Inferior parietal cortex (tissue), 1 donor: Measurements from ENCODE around the gene FIBCD1.

ENCODE experiments used
- DNase-seq: peaks from one replicate; pipeline ENCODE4 v3.0.0-alpha.2; 2016; ENCODE audit errors: extremely low spot score

The FIBCD1 gene, protein sequence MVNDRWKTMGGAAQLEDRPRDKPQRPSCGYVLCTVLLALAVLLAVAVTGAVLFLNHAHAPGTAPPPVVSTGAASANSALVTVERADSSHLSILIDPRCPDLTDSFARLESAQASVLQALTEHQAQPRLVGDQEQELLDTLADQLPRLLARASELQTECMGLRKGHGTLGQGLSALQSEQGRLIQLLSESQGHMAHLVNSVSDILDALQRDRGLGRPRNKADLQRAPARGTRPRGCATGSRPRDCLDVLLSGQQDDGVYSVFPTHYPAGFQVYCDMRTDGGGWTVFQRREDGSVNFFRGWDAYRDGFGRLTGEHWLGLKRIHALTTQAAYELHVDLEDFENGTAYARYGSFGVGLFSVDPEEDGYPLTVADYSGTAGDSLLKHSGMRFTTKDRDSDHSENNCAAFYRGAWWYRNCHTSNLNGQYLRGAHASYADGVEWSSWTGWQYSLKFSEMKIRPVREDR

DNA sequence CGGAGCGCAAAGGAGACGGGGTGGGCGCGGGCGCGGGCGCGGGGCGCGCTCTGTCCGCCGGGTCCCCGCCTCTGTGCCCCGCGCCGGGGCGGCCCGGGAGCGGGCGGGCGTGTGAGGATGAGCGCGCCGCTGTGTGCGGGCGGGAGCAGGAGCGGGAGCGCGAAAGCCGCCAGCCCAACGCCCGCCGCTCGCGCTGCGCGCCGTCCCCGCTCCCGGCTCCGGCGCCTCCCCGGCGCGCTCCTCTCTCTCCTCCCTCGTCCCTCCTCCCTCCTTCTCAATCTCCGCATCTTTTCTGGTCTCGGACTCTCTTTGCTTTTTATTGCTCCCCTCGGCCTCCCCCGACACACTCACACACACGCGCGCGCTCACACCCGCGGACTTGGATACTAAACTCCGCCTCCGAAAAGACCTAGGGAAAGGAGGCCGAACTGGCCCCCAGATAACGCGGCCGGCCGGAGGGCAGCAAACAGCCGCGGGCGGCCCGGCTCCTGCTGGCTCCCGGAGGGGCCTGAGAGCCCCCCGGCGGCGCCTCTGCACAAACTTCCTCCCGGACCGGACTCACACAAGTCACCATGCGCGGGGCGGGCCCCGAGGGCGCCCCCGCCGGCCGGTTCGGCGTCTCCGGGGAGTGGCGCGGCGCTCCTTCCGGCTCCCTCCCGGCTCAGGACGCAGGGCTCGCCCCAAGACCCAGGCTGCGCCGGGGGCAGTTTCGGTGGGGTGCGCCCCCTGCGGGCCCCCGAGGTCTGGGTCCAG lies at the start of gene FIBCD1:
Gene FIBCD1, minus strand, starts transcription at position 596 of the 753 bp plus-strand sequence. CDS start 640 bp downstream, outside the sequence.
- DNase-seq = no peak

GRCh38 chr9:130988400-130988747 lies 49.3 kb upstream of the FIBCD1 start:
- no peak for DNase-seq

DNA sequence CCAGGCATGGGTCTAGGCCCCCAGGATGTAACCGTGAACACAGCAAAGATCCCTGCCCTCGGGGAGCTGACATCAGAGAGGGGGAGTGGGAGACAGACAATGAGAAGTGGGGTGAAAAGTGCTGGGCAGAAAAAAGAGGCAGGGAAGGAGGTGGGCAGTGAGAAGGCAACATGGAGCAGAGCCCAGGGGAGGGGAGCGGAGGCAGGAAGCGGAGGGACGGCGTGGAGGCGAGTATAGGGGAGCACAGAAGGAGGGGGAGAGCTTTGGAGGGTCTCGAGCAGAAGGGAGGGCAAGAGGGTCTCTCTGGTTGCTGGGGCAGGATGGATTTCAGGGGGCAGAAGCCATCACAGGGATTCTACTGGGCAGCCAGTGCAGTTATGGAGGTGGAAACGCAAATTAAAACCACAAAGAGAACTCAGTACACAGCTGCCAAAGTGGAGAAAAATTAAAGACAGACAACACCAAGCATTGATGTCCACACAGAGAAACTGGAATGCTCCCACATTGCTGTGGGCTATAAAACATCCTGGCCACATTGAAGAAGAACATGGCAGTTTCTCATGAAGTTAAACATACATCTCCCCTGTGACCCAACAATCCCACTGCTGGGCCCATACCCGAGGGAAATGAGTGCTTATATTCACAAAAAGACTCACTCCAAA lies 48.8 kb upstream of the FIBCD1 start:
- DNase-seq = no peak

DNA sequence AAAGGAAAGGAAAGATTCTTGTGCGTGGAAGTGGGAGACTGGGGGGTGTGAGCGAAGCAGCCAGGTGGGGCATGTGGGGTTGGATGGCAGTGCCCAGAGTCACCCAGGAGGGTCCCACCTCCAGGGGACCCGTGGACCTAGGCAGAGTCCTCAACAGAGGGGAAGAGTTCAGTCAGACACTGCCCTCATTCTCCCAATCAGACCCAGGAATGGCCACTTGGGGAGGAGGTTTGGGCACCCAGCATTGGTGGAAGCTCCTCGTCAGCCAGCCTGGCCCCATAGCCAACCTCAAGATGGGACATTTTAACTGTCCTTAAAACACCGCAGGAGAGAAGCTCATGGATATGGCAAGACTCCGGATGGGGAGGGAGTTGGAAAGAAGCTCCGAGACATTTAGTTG lies 48.0 kb upstream of the FIBCD1 start:
- DNase-seq = no peak

DNA sequence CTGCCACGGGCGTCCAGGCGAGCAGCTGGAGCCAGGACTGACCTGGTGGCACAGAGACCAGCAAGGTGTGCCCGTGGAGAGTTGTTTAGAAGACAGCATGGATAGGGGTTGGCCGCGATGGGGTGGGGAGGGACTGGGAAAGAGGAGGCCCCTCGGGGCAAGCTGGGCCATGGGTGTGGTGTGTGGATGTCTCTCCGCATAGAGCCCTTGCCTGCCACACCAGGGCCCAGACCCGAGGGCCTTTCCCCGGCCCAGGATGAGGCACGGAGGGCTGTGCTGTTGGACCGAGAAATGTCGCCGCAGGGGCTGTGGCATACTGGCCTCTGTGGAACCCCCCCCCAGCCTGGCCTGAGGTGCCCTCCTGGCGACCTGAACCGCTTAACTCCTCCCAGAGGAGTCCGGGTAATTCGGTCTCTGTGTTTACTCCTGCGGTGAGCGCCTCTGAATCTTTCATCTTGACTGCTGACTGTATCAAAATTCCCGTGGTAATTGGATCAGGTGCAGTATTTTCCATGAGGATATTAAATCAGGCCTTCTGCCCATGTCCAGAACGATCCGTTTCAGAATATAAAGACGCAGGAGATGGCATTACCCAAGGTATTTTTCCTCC lies 47.4 kb upstream of the FIBCD1 start:
- DNase-seq = no peak

GRCh38 chr9:130985606-130986162 lies 46.6 kb upstream of the FIBCD1 start:
- DNase-seq = no peak

DNA sequence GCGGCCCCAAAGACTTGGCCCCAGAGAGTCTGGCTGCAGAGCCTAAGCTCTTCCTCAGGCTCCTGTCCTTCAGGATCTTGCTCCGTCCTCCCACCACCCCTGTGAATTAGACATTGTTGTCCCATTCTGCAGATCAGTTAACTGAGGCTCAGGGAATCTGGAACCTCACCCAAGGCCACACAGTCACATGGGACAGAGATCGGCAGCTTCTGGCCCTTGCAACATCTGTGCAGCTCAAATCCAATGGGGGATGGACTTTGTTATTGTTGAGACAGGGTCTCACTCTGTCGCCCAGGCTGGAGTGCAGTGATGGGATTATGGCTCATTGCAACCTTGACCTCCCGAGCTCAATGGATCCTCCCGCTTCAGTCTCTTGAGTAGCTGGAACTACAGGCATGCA lies 46.0 kb upstream of the FIBCD1 start:
- no peak for DNase-seq

GRCh38 chr9:130984521-130984920 lies 45.5 kb upstream of the FIBCD1 start:
- DNase-seq = no peak

DNA sequence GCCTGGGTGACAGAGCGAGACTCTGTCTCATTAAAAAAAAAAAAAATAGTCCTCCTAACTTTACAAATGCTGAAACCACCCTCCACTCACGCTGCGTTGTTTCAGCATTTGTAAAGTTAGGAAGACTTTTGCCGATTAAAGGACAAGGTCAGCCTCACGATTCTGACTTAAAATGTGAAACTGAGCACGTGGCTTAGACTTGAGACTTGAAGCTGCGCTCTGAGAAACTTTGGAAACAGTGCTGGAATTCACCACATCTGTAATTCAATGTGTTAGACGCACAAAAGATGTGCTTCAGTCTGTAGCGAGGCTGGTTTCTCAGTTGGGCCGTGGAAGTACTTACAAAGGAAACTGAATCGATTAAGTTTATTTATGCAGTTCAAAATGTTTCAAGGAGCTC lies 44.9 kb upstream of the FIBCD1 start:
- no peak for DNase-seq

- no peak for DNase-seq
Measured at GRCh38 chr9:130983359-130983670, 44.3 kb upstream of the FIBCD1 start.

DNA sequence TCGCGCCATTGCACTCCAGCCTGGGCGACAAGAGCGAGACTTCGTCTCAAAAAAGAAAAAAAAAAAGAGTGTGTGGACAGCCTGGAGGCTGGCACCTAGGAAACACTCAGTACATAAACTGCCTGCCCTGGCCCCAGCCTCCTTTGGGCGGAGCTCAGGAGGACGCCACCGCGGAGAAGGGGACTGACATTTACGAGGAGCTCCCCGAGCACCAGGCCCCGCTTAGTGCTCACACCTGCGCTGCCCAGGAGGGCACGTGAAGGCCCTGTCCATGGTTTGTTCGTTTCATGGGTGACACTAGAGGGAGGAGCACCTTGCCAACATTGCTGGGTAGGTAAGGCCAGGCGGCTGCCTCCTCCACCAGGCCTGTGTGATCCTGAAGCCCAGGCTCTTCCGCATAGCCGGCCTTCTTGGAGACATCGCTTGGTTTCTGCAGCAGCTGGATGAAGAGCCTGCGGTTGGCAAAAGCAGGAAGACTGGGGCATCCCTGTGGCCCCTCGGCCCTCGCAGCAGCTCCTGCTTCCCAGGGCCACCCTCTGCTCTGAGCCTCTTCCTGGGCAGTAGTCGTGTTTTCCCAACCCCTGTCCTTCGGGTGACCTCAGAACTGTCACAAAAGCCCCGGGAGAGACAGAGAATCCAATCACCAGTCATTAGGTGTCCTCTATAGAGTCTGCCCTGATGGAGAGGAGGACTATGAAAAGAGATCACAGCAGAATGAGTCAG lies 43.8 kb upstream of the FIBCD1 start:
- DNase-seq = no peak

DNA sequence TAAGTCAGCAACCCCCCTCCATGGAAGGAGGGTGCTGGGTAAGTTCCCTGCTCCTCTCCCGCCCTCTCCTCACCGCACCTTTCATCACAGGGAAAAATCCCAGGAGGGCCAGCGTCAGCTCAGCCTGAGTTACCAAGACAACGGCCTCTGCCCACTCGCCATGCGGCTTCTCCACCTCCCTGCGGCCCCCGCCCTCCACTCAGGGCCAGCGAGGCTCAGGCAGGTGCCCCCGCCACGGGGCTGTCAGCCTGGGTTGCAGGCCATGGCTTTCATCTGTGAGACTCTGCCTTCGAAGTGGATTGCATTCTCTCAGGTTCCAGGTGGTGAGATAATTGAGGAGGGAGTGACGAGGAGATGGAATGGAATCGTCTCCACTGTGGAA lies 42.7 kb upstream of the FIBCD1 start:
- DNase-seq = no peak

- DNase-seq = no peak
Measured at GRCh38 chr9:130981002-130981755, 42.1 kb upstream of the FIBCD1 start.

GRCh38 chr9:130980526-130980925 lies 41.5 kb upstream of the FIBCD1 start:
- no peak for DNase-seq

- no peak for DNase-seq
Measured at GRCh38 chr9:130979591-130980385, 40.7 kb upstream of the FIBCD1 start.

DNA sequence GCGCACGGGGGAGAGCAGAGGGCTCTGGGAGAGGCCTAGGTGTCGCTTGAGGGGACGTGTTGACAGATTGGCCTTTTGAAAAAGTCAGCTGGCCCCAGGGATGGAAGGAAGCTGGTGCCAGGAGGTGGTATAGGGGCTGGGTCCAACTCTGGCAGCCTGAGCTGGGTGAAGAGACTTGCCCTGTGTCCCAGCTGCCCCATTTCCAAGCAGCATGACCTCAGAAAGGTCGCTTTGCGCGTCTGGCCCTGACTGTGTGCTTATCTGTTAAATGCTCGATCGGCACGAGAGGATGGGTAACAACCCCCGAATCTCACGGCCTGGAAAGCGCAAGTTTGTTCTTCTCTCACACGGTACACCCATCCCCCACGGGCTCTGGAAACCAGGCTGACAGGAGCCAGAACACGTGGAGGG lies 38.8 kb upstream of the FIBCD1 start:
- DNase-seq = no peak

GRCh38 chr9:130975932-130976841 lies 37.1 kb upstream of the FIBCD1 start:
- no peak for DNase-seq

DNA sequence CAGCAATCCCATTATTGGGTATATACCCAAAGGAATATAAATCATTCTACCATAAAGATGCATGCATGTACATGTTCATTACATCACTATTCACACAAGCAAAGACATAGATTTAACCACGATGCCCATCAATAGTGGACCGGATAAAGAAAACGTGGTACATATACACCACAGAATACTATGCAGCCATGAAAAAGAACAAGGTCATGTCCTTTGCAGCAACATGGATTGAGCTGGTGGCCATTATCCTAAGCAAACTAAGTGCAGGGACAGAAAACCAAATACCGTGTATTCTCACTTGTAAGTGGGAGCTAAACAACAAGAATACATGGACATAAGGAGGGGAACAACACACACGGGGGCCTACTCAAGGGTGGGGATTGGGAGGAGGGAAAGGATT lies 36.1 kb upstream of the FIBCD1 start:
- DNase-seq = no peak

DNA sequence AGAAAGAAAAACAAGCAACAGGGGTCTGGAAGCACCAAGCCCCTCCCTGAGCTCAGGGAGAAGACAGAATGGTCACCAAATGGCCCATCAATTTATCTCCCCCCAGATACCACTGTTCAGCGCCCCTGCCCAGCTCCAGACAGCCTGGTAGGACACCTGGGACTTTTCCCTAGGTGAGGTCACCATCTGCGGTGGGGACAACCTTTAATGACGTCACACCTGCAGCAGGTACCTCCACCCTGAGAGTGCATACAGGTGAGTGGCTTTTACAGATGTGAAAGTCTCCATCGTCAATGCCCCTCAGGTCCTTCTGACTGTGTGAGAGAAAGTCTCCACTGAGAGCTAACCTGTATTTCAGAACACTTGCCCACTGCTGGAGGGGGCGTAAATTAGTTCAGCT lies 35.6 kb upstream of the FIBCD1 start:
- DNase-seq = no peak
